HG03064 (cell line): ENCODE results near the gene FZD2.
"Not testable (repeated sequence)": the region's sequence is repeated elsewhere in the genome, so short reads cannot be mapped to it uniquely, and the experiment has no call there.

Experiments used
- ATAC-seq: cut with Tn5 transposase; IDR thresholded peaks from one replicate; pipeline ENCODE4 v1.9.1; 2021; ENCODE audit warnings: low read depth; ENCODE audit not compliant: unreplicated experiment

Gene FZD2

DNA sequence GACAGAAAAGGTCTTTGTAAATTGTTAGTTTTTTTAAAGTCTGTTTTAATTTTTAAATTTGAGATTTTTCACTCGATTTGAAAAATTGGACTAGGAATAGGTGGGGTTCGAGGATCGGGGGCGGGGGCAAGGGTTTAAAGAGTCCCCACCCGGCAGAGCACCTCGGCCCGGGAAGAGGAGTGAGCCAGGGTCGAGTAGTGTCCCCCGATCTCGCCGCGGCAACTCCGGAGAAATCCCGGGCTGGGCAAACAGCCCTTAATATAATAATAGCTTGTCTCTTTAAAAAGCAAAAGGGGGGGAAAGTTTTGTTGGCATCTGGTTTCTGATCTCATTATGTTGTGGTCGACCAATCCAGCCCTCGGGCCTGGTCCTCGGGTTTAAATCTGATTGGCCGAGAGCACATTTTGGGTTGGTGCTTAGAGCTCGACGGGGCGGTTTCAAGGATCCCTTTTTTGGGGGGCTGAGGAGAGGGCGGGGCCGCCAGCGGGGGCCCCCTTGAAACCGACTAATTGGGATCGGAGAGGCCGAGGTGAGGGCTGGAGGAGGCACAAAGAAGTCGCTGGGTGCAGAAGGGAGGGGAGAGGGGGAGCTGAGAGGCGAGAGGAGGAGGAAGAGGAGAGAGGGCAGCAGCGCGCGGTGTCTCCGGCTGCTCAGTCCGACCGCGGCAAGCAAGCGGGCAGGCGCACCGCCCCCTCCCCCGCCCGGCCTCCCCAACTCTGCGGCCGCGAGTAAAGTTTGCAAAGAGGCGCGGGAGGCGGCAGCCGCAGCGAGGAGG lies at the start of gene FZD2:
TSS of gene FZD2 (plus strand) at position 653 of the 775 bp plus-strand sequence. CDS start 205 bp downstream, outside the sequence.
- ATAC-seq, result no peak

DNA sequence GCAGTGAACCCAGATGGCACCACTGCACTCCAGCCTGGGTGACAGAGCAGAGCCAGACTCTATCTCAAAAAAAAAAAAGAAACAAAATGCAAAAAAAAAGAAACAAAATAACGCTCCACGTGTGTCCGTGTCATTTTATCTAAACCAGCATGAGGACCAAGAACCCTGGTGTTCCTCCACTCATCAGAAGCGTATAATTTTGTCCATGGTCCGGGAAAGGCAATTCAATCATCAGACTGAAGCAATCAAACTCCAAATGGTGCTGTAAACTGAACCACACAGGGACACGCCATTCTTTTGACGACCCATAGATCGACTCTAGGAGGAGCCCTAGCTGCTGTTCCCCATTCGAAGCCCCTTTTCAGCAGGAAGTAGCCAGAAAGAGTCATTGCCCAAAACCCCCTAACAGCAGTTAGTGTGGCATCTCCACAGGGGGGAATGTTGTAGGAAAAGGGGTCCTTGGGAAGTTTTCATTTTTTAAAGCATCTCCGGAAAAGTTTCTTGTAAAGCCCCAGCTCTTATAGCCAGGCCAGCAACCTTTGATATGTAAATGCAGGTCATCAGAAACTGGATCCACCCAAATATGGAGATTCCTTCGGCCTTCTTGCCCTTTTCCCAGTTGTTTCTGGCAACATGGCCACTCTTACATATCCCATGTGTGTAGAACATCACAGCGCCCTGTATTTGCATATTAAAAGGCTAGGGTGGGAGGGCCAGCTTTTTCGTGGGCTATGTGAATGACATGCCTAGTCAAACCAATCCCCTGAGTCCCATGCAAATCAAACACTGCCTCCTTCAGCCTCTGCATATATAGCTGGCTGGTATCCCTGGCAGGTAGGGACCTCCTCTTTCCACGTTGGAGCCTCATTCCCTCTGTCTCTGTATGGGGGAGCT lies 45.8 kb upstream of the FZD2 start:
- not testable (repeated sequence) for ATAC-seq

DNA sequence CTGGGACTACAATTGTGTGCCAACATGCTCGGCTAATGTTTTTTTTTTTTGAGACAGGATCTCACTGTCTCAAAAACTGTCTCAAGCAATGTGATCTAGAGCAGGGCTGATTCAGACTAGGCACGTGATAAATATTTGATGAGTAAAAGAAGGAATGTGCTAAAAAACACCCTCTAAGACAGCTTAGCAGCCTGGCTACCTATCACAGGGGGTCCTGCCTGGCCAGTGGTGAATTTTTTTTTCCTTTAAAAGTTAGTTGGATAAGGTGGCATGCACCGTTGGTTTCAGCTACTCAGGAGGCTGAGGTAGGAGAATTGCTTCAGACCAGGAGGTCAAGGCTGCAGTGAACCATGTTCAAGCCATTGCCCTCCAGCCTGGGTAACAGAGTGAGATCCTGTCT lies 39.3 kb upstream of the FZD2 start:
- ATAC-seq, result no peak

DNA sequence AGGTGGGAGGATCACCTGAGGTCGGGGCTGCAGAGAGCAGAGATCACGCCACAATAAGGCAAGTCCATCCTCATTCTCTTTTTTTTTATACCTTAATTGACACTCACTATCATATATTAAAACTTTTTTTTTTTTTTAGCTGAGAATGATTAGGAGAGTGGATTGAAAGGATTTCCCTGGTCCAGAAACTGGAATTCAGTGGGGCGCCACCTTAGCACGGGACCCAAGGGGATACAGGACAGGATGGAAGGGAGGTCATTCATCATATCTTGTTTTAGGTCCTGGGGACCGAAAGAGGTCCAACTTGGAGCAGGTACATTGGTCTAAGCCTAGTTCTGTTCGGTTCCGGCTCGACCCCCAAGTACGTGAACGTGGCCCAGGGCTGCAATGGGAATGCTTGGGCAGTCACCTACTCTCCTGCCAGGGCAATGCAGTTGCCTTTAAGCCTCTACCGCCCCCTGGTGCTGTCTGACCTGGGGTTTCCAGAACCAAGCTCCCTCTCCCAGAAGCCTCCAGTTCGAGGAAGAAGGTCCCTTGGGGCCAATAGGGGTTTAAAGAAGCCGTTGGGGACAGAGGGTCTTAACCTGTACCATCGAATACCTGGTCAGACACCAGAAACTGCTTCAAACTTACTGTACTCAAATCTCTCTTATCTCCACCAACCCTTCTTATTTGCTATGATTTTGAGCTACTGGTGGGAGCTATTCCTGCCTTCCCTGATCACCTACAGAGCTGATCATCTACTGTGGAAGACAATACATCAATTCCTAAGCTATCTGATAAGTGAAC lies 34.2 kb upstream of the FZD2 start:
- ATAC-seq, result no peak

DNA sequence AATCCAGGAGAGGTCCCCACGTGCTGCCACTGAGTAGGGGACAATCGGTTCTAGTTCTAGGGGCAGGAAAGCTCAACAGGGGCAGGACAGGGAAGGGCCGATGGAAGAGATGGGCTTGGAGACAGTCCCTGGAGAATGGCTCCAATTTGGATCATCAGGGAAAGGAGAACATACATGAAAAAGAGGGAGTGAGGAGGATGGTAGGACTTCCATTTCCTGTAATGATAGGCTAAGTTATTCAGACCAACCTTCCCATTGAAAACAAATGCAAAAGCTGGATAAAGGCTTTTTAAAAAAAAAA lies 33.7 kb upstream of the FZD2 start:
- ATAC-seq, result no peak

DNA sequence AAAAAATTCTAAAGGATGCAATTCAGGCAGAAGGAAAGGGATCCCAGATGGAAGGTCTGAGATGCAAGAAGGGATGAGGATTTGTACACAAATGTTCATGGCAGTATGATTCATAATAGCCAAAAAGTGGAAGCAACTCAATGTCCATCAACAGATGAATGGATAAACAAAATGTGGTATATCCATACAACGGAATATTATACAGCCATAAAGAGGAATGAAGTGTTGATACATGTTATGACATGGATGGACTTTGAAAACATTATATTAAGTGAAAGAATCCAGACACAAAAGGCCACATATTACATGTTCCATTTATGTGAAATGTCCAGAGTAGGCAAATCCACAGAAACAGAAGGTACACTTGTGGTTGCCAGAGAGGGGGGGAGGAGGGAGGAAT lies 30.2 kb upstream of the FZD2 start:
- no peak for ATAC-seq

DNA sequence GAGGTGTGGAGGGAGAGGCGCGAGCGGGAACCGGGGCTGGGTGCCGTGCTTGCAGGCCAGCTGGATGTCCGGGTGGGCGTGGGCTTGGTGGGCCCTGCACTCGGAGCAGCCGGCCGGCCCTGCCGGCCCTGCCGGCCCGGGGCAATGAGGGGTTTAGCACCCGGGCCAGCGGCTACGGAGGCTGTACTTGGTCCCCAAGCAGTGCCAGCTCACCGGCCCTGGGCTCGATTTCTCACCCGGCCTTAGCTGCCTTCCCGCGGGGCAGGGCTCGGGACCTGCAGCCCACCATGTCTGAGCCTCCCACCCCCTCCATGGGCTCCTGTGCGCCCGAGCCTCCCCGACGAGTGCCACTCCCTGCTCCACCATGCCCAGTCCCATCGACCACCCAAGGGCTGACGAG lies 29.3 kb upstream of the FZD2 start:
- no peak for ATAC-seq

DNA sequence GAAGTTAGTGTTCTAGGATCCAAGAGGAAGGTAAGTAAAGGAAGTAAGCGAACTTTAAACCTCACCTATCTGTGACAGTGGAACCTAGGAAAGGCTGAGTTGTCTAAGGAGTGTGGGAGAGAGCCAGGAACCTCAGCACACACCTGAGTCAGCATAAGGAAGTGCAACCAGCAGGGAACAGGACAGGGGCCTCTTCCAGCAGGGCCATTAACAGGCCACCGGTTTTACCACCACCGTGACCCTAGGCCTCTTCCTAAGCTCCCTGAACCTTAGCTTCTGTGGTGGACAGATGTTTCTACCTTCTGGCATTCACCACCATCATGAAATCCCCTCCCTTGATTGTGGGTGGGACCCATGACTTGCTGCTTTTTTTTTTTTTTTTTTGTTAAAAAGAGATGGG lies 27.4 kb upstream of the FZD2 start:
- no peak for ATAC-seq

DNA sequence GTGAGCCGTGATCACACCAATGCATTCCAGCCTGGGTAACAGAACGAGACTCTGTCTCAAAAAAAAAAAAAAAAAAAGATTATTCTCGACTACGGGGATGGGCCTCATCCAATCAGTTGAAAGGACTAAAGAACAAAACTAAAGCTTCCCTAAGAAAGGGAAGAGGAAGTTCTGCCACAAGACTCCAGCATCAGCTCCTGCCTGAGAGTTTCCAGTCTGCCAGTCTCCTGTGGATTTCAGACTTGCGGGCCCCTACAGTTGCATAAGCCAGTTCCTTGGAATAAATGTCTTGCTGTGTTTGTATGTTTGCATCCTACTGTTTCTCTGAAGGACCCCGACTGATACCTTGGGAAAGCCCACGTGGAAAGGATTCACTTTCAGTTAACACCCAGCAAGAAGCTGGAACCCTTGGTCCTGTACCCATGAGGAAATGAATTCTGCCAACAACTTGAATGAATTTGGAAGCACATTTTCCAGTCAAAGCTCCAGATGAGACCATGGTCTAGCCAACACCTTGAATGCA lies 26.3 kb upstream of the FZD2 start:
- ATAC-seq, result no peak

DNA sequence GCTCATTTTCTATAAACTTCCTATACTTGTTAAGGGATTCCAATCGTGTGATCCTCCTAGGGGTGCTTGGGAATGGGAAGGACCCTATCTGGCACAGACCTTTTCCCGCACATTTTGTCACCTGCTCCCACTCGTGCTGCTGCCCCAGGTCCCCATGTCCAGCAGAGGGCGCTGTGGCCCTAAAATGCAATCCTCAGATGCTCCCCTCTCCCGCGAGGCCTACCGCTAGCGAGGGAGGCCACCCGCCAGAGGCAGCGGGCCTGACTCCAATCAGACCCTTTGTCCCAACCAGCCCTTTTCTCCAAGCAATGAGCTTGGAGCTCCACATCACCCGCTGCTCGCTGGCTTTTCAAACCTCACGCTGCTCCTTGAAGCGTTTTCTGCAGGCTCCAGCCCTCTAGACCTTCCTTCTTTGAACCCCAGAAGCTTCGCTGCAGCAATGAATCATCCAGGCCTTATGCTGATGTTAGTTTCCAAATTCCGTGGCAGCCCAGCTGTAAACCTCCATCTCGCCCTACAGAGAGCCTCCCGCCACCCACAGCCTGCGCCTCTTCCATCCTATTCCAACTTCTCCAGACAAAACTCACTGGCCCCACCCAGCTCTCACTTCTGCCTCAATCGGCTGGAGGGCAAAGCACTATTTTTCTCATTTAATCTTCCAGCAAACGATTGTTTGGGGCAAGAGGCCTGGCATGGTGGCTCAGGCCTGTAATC lies 23.6 kb upstream of the FZD2 start:
- no peak for ATAC-seq

DNA sequence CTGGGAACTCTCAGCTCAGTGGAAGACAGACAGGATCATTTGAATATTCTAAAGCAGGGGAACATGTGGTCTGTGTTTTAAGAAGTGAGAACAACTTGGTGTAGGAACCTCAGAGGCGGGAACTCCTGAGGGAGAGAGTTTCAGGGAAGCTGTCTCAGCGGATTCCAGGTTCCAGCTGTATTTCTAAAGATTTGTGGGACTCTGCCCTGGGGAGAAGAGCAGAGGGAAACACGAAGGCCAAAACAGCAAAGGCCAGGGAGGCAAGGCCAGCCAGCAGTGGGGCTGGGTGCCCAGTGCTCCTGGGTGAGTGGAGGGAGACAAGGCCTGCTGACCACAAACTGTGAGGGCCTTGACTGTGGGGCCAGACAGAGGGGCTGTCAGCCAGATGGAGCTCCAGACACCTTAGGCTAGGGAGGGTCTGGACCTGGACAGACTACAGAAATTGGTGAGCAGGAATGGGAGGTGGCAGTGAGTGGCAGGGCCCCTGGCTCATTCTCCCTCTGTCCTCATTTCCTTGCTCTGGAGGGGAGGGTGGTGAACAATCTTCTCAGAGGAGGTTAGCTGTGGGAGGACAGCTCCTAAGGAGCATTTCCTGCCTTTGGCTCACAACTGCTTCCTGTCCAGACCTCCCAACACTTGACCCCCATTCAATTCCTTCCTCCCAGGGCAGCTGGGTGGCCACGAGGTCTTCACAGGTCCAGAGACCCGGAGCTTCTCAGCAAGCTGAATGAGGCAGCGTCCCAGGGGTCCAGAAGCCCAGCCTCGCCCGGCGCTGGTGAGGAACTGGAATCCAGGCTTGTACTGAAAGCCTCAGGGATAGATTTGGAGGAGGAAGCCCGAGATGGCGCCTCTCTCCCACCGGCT lies 21.0 kb upstream of the FZD2 start:
- ATAC-seq, result no peak

DNA sequence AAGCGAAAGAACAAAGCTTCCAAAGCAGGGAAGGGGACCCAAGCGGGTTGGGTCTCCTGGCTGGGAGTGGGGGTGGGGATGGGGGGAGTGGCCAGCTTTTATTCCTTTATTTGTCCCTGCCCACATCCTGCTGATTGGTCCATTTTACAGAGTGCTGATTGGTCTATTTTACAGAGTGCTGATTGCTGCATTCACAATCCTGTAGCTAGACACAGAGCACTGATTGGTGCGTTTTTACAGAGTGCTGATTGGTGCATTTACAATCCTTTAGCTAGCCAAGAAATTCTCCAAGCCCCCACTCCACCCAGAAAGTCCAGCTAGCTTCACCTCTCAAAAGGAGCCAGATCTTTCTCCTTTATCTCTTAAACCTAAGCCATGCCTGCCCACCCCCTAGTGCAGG lies 19.4 kb upstream of the FZD2 start:
- not testable (repeated sequence) for ATAC-seq

DNA sequence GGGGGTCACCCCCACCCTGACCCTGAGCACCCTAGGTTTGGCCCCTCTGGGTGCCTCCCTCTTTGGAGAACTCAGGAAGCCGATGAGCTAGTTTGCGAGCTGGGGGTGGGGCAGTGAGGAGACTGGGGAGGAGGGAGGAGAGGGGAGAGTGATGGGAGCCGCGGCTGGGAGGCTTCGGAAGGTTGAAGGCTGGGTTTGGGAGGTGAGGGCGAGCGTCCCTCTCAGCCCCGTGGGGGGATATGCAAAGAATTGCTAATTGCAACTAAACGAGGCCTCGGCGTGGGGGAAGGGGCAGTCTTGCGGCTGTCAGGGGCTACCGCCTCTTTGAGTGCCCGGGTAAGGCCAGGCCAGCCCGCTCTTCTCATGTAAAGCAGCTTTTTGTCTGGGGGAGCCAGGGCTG lies 17.6 kb upstream of the FZD2 start:
- ATAC-seq, result no peak

DNA sequence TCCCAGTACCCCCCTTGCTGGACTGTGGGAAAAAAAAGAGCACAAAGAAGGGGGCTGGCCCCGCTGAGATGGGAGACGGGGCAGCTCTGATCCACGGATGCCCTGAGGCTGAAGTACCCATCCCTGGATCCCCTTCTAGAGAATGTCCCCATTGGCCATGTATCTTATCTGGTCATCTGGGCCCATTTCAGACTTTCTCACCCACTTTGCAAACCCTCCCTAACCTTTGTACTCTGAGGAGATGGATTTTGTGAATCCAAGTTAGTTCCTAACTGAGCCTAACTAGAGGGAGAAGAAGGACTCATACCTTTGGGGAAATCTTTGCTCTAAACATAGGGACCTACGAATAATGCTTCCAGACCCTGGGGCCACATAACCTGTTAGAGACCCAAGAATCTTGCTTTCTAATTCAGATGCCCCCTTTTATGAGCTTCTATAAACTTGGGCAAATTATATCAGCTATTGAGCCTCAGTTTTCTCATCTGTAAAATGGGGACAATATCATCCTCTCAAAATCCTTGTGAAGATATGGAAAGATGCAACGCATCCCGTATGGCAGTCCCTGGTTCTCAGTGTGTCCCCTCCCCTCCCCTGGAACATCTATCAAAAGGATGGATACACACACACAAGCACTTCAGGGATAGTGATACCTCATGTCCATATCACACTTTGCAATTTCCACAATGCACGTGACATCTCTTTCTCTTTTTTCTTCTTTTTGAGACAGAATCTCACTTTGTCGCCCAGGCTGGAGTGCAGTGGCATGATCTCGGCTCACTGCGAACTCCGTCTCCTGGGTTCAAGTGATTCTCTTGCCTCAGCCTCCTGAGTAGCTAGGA lies 16.8 kb upstream of the FZD2 start:
- ATAC-seq, result no peak

DNA sequence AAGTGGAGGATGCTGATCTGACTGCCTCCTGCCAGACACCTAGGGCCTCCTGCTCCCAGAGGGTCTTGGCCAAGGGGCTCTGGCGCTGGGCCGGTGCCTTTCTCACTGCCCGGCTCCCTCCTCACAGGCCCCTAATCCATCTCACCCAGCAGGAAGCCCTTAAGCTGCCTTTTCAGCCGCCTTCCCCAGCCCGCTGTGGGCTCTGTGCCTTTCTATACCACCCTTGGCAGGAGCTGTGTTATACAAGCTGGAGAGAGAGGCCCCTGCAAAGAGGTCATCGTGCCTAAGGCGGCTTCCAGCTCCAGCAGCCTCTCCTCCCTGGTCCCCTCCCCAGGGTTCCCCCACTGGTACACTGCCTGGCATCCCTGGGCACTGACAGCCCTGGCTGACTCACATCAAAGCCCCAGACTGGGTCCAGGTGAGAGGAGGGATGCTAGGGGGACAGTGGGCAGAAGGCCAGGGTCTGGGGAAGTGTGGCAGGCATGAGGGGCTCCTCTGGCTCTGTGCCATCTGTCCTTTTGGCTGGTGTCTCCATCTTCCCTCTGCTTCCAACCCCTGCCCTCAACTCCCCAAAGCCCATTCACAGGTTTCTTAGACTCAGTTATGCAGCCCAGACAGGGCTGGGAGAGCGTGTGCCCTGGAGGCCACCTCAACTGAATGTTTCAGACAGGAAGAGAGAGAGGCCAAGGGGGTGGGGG lies 15.3 kb upstream of the FZD2 start:
- no peak for ATAC-seq

DNA sequence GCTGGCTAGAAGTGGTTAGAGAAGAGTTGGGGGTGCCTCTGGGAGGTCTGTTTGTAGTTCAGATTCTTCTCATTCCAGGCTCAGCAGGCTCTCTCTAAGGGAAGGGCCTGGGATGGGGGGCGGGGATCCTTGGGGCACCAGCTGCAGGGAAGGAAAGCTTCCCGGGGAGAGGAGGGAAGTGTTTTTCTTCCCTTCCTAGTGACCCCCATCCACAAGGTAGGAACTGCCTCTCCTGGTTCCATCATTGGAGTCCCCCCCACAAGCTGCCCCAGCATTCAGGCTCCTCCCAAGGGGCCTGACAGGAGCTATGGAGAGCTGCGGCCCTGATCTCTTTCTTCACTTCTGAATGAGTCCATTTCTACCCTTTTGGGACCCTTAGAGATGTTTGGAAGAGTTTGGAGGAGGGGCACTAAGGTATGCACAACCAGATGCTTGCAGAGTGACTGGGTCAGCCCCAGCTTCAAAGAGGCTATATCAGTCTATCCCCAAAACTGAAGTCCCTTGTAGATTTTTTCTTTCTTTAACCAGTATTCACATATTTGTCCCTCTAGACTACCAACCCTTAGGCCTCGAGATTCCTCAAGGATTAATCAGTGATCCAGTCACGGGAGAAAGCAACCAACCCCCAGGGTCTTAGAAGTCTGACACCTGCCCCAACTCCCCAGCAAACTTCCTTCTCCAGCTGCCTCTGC lies 13.9 kb upstream of the FZD2 start:
- ATAC-seq, result no peak

DNA sequence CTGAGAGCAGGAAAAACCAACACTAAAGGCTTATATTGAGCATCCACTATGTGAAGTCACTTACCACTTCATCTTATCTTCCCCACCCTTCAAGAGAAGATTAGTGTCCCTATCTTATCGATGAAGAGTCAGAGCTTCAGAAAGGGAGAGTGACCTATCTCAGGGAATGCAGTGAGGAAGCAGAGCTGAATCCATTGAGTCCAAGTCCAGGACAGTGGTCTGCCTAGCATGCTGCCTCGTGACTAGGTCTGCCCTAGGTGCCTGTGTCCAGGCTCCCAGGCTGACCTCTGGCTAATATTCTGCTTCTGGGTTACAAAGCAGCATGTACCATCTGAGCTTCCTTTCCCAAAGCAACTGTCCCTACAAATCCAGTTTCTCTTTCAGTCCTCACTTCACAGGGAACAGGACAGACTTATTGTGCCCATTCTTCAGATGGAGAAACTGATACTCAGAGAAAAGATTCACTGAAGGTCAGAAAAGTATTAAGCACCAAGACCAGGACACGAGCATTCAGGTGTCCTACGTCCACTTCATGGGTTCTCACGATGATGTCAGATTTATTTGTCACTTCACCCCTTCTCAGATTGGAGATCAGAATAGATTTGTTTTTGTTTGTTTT lies 13.3 kb upstream of the FZD2 start:
- ATAC-seq, result no peak
